Activated naive CD8-positive, alpha-beta T cell treated with anti-CD3 and anti-CD28 coated beads, Interleukin-2, amount 50 U/mL, for 24 hours (primary cell): ENCODE results near the gene AFAP1.

Experiments used
- ATAC-seq: fragments of 150-1000 bp; cut with Tn5 transposase; one replicate; pipeline ENCODE4 v1.10.0; 2021
- DNase-seq: peaks from one replicate; pipeline ENCODE4 v3.0.0; 2021
- H3K27ac Mint-ChIP-seq: one replicate; pipeline ENCODE4 v1.8.0; 2021; ENCODE audit warnings: mild to moderate bottlenecking, mixed read lengths
- H3K27me3 Mint-ChIP-seq: one replicate; pipeline ENCODE4 v1.8.0; 2021; ENCODE audit warnings: mixed read lengths
- H3K36me3 Mint-ChIP-seq: one replicate; pipeline ENCODE4 v1.8.0; 2021; ENCODE audit warnings: low read depth, mixed read lengths
- H3K4me1 Mint-ChIP-seq: one replicate; pipeline ENCODE4 v1.8.0; 2021; ENCODE audit warnings: mixed read lengths
- H3K4me3 Mint-ChIP-seq: one replicate; pipeline ENCODE4 v1.8.0; 2021; ENCODE audit warnings: mild to moderate bottlenecking, moderate library complexity, mixed read lengths
- H3K9me3 Mint-ChIP-seq: one replicate; pipeline ENCODE4 v1.8.0; 2021; ENCODE audit warnings: mixed read lengths

AFAP1 gene

DNA sequence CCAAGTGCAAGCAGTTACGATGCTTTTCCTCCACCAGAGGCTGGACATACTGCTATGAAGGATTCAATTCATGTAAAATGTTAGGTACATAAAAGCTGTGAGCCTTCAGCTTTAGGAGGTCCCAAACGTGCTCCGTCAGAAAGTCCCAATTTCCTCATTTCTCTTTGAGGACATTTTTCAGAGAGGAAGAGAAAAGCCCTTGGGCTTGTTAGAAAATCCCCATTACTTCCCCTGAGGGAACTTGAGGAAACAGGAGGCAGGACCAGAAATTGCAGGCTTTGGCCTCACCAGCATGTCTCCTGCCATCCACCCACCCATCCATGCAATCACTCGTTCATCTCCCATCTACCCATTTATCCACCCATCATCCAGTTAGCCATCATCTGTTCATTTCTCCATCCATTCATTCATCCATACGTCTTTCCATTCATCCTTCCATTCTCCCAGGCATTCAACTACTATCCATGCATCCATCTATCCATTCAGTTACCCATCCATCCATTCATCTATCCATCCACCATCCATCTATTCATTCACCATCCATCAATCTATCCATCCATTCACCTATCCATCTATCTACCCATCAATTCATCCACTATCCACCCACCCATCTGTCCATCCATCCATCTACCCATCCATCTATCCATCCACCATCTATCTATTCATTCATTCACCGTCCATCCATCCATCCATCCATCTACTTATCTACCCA, 223.5 kb downstream of the AFAP1 start:
- ATAC-seq (no peak), DNase-seq (no peak)
- H3K9me3 Mint-ChIP-seq: no peaks in the 10 kb centered on the region
- no peaks in the 10 kb centered on the region for H3K36me3 Mint-ChIP-seq
- no peak overlapping the region for H3K4me3 Mint-ChIP-seq
- H3K27ac Mint-ChIP-seq: no peak overlapping the region
- peaks cover 15% of the 10 kb centered on the region for H3K27me3 Mint-ChIP-seq
- no peaks in the 10 kb centered on the region for H3K4me1 Mint-ChIP-seq

DNA sequence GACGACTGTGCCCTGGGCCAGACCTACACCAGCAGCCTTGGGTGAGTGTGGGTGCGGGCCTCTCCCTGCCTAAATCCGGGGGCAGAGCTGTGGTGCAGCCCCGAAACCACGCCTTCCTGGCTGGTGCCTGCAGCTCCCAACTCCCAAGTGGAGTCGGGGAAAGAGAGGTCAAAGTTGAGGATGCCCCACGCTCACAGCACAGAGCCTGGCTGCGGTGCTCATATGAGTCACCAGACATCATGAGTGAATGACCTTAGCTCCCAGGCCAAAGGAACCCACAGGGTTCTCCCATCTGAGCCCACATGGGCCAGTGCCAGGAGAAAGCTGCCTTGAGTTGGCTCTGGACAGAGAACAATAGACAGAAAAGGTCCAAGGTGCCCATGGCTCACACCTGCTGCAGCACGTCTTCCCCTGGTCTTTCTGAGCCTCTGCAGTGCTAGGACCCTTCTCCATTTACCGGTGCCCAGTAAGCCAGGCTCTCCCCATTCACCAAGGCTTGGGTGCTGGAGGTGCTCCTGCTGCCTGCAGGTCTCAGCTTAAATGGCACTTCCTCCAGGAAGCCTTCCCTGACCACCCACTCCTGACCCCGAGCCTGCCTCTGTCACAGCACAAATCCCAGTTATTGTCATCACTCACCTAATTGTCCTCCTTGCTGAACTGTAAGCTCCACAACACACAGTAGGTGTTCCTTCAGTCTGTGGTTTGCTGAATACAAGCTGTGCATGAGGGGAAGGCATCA, 224.2 kb downstream of the AFAP1 start:
- DNase-seq (no peak), ATAC-seq (no peak)
- Mint-ChIP-seq H3K27me3 (peaks cover 13% of the 10 kb centered on the region), H3K4me1 (no peaks in the 10 kb centered on the region), H3K27ac (no peak overlapping the region), H3K36me3 (no peaks in the 10 kb centered on the region), H3K4me3 (no peak overlapping the region), H3K9me3 (no peaks in the 10 kb centered on the region)

DNA sequence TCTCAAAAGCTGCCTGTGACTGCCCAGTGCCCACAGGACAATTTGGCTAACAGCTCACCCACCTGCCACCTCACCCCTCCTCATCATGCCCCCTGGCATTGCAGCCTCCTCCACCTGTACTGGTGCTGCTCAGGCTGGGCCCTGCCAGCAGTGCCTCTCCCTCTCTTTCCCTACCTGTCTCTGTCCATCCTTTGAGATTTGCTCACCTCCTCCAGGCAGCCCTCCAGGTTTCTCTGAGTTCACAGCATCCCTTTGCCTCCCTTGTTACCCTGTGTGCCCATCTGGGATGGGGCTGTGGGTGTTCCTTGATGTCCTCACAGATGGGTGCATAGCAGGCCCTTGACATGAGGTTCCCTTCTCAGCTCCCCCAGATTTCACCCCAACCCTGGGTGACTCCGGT, 224.9 kb downstream of the AFAP1 start:
- Mint-ChIP-seq H3K36me3 (no peaks in the 10 kb centered on the region), H3K27ac (no peak overlapping the region), H3K4me3 (no peak overlapping the region), H3K9me3 (no peaks in the 10 kb centered on the region), H3K27me3 (peaks cover 8% of the 10 kb centered on the region), H3K4me1 (no peaks in the 10 kb centered on the region)
- DNase-seq (no peak), ATAC-seq (no peak)

DNA sequence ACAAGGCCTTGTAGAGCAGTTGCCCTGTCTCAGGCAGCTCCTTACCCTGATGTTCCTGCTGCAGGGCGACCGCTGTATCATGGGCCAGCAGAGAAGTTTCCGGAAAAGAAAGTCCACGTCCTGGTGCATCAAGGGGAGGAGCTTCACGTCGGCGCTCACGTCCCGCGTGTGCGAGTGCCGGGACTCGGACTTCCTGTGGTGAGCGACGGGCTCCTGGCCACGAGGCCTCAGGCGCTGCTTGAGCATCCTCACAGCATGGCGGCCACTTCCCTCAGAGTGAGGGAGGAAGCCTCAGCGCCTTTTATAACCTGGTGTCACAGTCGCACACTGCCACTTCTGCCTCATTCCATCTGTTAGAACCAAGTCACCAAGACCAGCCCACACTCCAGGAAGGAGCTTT, 225.5 kb downstream of the AFAP1 start:
- DNase-seq (no peak), ATAC-seq (no peak)
- Mint-ChIP-seq H3K27ac (no peak overlapping the region), H3K36me3 (no peaks in the 10 kb centered on the region), H3K27me3 (peaks cover 7% of the 10 kb centered on the region), H3K4me1 (no peaks in the 10 kb centered on the region), H3K9me3 (no peaks in the 10 kb centered on the region), H3K4me3 (no peak overlapping the region)

DNA sequence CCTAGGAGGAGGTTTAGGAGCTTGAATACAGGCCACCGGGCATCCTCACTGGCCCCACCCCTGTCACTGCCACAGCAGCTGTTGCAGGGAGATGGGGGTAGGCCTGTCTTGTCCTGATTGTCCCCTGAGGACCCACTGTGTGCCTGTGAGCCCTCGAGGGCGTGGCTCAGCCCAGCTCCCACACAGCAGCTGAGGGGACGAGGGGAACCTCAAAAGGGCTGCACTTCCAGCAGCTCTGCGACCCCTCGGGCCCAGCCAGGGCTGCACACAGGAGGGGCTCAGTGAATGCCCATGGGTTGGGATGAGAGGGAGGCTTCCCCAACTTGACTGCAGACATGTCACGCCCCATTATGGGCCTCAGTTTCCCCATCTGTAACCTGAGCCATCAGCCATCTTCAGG, 225.9 kb downstream of the AFAP1 start:
- Mint-ChIP-seq H3K4me3 (no peak overlapping the region), H3K27ac (no peak overlapping the region), H3K4me1 (no peaks in the 10 kb centered on the region), H3K36me3 (no peaks in the 10 kb centered on the region), H3K27me3 (peaks cover 7% of the 10 kb centered on the region), H3K9me3 (no peaks in the 10 kb centered on the region)
- no peak for DNase-seq
- no peak for ATAC-seq

DNA sequence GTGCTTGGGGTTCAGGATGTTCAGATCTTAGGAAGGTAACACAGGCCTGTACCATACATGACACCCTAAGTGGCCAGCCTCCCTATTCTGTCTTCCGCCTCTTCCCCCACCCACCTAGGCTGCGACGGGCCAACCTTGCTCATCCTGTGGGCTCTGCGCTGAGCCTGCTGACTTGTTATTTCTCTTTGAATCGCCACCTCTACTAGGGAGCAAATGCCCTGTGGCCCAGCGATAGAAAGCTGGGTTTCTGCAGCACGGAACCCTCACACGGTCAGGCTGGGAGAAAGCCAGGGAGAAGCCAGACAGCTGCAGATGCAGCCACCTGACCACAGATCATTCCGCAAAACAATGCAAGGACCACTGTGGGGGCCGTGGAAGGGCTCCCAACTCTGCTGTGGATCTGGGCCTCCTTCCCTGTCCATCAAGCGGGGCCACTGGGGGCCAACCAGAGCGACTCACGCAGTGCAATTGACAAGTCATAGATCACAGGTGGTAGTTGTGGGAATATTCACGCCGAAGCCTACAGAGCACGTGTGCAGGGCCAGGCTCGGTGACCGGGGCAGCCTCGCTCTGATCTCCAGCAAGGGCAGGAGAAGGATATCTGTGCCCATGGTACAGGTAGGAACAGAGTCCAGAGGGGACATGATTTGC, 227.5 kb downstream of the AFAP1 start:
- peaks cover 5% of the 10 kb centered on the region for H3K27me3 Mint-ChIP-seq

DNA sequence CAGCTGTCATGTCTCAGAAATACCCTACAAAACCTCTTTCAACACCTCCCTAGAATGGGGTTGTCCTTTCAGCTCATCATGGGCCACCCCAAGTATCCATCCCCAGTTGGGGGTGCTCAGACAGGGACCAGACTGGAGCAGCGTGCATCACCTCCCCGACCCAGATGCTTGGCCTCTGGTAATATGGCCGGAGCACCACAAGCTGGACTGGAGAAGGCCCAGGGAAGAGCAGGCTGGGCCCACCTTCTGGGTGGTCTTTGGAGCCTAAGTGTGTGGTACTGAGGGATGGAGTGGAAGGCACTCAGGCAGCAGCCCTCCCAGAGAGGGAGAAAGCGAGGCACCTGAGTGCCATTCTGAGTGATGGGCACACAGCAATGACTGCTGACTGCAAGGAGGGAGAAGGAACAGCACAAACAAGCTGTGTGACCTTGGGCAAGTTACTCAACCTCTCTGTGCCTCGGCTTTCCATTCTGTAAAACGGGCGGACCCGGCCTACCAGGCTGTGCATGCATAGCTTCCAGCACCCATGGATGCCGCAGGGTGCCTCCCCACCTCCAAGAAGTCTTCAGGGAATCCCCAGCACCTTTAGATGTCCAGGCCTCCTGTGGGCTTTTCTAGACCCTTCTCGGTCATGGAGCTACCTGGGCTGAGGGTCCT, 228.2 kb downstream of the AFAP1 start:
- Mint-ChIP-seq H3K4me3 (no peak overlapping the region), H3K27ac (no peak overlapping the region), H3K27me3 (peaks cover 3% of the 10 kb centered on the region), H3K36me3 (no peaks in the 10 kb centered on the region), H3K4me1 (no peaks in the 10 kb centered on the region), H3K9me3 (no peaks in the 10 kb centered on the region)
- no peak for ATAC-seq
- DNase-seq: no peak

More for the DNA sequence above, 227.5 kb downstream of the AFAP1 start:
- Mint-ChIP-seq H3K9me3 (no peaks in the 10 kb centered on the region), H3K4me1 (no peaks in the 10 kb centered on the region), H3K27ac (no peak overlapping the region), H3K36me3 (no peaks in the 10 kb centered on the region), H3K4me3 (no peak overlapping the region)
- no peak for ATAC-seq
- DNase-seq: no peak

DNA sequence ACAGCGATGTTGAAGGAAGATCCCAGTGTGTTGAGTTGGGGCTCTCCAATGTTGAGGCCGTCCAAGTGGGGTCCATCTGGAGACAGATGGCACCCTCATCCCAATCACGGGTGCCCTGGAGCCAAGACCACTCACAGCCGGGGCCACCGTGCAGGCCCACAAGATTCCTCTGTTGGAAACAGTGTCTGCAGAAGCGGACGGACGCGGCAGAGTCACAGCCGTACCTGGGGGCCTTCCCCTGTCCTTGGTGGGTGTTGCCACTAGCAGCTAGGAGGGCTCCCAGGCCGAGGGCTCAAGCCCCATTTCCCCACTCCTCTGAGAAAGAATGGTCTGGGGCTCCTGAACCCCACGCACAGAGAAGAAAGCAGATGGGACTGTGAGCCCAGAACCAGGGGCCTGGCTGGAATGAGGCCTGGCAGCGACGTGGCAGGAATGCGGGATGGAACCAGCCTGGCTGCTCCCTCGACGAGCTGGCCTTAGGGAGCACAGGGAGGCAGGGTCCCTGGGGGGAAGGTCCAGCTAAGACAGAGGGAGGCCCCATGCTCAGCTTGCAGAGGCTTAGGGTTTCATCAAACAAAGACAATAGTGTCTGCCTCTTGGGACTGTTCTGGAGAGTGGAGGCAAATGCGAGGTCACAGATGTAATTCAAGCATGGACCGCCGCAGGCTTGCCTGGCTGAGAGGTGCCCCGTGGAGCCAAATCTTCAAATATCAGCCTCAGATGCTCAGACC, 228.9 kb downstream of the AFAP1 start:
- Mint-ChIP-seq H3K27me3 (no peaks in the 10 kb centered on the region), H3K4me3 (no peak overlapping the region), H3K9me3 (no peaks in the 10 kb centered on the region), H3K27ac (no peak overlapping the region), H3K36me3 (no peaks in the 10 kb centered on the region), H3K4me1 (no peaks in the 10 kb centered on the region)
- DNase-seq: no peak
- ATAC-seq: no peak

DNA sequence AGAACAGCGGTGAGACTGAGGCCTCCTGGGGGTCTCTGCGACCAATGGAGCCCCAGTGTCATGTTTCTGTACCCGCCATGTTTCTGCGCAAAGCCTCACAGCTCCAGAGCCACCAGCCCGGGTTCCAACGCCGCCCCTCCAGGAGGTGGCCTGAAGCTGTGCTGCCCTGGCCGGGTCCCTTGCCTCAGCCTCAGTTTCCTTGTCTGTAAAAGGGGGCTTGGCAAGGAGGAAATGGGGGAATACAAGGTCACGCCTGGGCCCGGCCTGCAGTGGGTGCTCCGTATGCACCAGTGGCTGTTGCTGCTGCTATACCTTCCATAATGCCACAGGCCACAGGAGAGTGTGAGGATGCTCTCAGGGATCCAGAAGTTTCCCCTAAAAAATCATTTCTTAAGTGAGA, 229.5 kb downstream of the AFAP1 start:
- no peak for DNase-seq
- no peaks in the 10 kb centered on the region for H3K4me1 Mint-ChIP-seq
- H3K27ac Mint-ChIP-seq: no peak overlapping the region
- H3K36me3 Mint-ChIP-seq: no peaks in the 10 kb centered on the region
- no peak overlapping the region for H3K4me3 Mint-ChIP-seq
- no peaks in the 10 kb centered on the region for H3K9me3 Mint-ChIP-seq
- H3K27me3 Mint-ChIP-seq: no peaks in the 10 kb centered on the region
- ATAC-seq: no peak

DNA sequence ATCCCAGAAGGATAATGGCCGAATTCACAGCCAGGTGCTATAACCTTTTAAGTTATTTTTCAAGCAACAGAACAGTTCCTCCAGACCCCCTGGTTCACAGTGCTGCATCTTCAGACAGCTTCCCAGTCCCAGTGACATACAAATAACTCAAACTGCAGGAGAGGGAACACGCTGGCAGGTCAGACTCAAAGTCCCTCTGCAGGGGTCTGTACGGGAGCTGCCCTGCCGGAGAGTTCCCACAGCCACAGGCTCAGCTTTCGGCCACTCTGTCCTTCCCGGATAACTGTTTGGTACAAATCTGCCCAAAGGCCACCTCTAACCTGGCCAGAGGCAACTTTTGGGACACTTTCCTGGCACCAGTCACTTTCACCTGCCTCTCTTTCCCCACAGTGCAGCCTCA, 230.2 kb downstream of the AFAP1 start:
- H3K27me3 Mint-ChIP-seq: no peaks in the 10 kb centered on the region
- DNase-seq: no peak
- H3K27ac Mint-ChIP-seq: no peak overlapping the region
- no peaks in the 10 kb centered on the region for H3K9me3 Mint-ChIP-seq
- H3K4me1 Mint-ChIP-seq: no peaks in the 10 kb centered on the region
- H3K4me3 Mint-ChIP-seq: no peak overlapping the region
- no peak for ATAC-seq
- no peaks in the 10 kb centered on the region for H3K36me3 Mint-ChIP-seq

DNA sequence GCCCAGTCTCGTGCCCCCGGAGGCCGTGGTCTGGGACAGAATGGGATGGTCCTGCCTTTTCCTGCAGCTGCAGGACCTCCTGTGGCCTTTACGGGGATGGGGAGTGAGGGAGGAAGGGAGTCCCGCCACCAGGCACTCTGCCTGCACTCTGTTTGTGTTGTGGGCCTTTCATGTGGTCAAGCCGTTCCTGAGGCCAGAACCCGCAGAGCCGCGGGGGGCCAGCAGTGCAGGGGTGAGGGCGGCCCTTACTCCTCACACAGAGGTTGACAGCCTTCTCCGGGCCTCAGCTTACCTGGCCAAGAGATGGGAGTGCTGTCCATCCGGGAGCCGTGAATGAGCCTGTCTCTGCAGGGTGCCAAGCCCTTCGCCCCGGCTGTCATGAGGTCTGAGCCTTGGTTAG, 230.7 kb downstream of the AFAP1 start:
- Mint-ChIP-seq H3K4me3 (no peak overlapping the region), H3K27me3 (no peaks in the 10 kb centered on the region), H3K4me1 (no peaks in the 10 kb centered on the region), H3K36me3 (no peaks in the 10 kb centered on the region), H3K9me3 (no peaks in the 10 kb centered on the region), H3K27ac (no peak overlapping the region)
- ATAC-seq: no peak
- no peak for DNase-seq
